M059J (cell line): ENCODE measurements around the gene C12orf57. TPM values are rescaled to one million over a fixed set of nuclear protein-coding genes. Genes with fewer than 3 reads are reported as not detected.

ENCODE experiments used
- DNase-seq: peaks from one replicate; pipeline ENCODE4 v3.0.0-alpha.2; 2012; ENCODE audit warnings: low read depth
- total RNA-seq: library from RNA; depleted of rRNA; stranded (reverse); fragments of >200 nt; shearing (Covaris generic); gene quantifications from 2 replicates; pipeline ENCODE4 v1.2.3, GENCODE V29; 2014

C12orf57 gene
- total RNA-seq, 1 experiment from 2014 or later: 192 TPM

DNA sequence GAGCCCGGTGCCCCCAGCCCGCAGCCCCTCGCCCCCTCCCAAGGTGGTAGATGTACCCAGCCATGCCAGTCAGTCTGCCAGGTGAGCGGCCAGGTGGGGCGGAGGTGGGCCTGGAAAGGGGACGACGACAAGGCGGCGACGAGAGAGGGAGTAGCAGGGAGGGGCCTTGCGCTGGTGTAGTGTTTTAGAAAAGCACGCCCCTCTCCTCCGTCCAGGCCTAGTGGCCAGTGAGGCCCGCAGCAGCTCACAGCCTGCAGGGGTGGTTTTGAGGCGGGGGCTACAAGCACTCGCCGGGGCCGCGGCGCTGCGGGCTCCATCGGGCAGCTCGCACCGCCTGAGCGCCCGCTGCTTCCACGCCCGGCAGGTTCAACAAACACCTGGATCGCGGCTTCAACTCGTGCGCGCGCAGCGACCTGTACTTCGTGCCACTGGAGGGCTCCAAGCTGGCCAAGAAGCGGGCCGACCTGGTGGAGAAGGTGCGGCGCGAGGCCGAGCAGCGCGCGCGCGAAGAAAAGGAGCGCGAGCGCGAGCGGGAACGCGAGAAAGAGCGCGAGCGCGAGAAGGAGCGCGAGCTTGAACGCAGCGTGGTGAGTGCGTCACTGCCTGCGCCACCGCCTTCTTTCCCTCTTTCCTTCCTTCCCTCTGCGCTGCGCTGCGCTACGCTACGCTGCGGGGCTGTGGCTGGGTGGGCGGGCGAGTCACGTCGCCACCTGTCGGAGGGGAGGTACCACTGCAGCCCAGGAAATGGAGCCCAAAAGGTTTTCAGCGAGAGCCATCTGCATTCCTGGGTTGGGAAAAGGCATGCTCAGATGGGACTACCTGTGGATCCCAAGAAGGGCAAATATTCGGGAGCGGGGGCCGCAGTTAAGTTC, 6.1 kb upstream of the C12orf57 start:
- DNase-seq: peak; percentile 88

DNA sequence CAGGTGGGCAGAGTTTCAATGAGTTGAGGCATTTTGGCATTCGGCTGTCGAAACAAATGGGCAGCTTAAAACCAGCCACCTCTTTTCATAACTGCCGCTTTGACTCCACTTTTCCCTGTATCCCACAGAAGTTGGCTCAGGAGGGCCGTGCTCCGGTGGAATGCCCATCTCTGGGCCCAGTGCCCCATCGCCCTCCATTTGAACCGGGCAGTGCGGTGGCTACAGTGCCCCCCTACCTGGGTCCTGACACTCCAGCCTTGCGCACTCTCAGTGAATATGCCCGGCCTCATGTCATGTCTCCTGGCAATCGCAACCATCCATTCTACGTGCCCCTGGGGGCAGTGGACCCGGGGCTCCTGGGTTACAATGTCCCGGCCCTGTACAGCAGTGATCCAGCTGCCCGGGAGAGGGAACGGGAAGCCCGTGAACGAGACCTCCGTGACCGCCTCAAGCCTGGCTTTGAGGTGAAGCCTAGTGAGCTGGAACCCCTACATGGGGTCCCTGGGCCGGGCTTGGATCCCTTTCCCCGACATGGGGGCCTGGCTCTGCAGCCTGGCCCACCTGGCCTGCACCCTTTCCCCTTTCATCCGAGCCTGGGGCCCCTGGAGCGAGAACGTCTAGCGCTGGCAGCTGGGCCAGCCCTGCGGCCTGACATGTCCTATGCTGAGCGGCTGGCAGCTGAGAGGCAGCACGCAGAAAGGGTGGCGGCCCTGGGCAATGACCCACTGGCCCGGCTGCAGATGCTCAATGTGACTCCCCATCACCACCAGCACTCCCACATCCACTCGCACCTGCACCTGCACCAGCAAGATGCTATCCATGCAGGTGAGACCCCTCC, 5.2 kb upstream of the C12orf57 start:
- no peak for DNase-seq

DNA sequence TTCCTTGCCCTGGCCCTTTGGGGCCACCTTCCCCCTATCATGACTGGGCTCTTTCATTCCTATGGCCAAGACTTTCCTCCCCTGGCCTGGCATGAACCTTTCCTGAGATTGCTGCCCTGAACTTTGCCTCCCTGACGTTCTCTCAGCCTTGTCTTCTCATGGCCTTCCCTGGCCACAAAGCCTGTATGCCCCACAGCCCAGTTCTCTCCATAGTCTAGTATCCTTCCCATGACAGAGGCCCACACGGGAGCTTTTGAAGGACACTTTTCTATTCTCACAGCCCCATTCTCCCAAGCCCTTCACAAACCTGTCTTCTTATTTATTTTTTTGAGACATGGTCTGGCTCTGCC, 4.7 kb upstream of the C12orf57 start:
- no peak for DNase-seq

DNA sequence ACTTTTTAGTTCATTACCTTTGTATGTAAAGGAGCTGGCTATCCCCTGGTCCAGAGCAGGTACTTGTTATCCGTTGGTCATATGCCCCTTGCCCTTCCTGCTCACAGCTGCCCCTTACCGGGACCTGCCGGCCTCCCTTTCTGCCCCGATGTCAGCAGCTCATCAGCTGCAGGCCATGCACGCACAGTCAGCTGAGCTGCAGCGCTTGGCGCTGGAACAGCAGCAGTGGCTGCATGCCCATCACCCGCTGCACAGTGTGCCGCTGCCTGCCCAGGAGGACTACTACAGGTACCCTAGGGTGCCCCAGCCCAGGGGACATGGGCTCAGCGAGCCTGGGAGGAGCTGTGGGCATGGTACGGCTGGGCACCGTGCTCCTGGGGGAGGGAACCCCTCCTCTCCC, 2.6 kb upstream of the C12orf57 start:
- no peak for DNase-seq

DNA sequence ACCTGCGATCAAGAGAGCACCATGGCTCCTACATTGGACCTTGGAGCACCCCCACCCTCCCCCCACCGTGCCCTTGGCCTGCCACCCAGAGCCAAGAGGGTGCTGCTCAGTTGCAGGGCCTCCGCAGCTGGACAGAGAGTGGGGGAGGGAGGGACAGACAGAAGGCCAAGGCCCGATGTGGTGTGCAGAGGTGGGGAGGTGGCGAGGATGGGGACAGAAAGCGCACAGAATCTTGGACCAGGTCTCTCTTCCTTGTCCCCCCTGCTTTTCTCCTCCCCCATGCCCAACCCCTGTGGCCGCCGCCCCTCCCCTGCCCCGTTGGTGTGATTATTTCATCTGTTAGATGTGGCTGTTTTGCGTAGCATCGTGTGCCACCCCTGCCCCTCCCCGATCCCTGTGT, 2.0 kb upstream of the C12orf57 start:
- DNase-seq: no peak

DNA sequence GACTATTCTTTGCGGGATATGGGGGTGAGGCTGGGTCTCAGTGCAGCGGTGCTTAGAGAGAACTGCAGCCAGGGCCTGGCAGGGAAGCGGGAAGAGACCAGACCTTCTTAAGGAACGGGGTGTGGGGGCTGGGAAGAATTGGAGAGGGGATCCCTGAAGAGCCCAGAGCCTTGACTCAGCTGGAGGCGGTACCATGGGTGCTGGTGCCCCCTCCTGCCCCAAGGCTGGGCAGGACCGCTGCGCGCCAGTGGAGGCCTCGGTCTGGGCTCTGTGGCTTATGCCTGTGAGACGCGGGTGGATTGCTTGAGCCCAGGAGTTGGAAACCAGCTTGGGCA, 1.5 kb upstream of the C12orf57 start:
- DNase-seq: peak; percentile 67

DNA sequence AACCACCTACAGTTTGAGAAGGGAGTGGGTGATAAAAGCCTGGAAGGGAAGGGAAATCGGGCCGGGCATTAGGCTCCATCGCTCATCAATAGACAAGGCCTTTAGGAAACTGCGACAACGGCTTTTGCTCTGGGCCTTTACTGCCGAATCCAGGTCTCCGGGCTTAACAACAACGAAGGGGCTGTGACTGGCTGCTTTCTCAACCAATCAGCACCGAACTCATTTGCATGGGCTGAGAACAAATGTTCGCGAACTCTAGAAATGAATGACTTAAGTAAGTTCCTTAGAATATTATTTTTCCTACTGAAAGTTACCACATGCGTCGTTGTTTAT, 467 bp upstream of the C12orf57 start:
- DNase-seq: peak; percentile 90

DNA sequence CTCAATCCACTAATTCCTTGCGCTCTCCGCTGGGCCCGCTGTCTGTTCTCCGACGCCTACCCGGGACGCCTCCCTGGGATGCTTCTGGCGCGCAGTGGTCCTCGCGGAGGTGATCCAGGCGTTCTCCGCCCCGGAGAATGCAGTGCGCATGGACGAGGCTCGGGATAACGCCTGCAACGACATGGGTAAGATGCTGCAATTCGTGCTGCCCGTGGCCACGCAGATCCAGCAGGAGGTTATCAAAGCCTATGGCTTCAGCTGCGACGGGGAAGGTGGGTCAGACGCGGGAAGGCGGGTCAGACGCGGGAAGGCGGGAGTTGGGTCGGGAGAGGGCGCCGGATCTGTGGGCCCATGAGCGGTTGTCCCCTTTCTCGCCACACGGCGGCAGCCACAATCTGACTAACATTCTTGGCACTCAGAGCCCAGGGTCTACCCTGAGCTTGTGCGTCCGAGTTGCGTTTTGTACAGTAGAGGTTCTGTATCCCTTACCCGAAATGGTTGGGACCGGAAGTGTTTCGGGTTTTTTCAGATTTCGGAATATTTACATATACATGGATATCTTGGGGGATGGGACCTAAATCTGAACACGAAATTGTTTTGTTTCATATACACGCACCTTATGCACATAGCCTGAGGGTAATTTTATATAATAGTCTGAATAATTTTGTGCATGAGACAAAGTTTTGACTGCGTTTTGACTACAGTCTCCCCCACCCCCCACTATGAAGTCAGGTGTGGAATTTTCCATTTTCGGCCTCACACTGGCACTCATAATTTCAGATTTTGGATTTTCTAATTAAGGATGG, 762 bp downstream of the C12orf57 start:
- peak; percentile 89 for DNase-seq

DNA sequence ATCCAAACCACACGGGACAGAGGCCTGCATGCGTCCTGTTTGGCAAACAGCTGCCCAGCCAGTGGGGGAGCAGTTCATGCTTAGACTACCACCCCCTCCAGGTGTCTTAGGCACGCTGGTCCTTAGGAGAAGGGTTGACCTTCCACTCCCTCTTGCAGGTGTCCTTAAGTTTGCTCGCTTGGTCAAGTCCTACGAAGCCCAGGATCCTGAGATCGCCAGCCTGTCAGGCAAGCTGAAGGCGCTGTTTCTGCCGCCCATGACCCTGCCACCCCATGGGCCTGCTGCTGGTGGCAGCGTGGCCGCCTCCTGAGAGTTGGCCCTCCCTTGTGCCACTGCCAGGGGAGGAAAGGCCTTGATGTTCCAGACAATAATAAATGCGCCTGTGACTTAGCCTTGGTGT, 1.8 kb downstream of the C12orf57 start:
- DNase-seq: no peak

DNA sequence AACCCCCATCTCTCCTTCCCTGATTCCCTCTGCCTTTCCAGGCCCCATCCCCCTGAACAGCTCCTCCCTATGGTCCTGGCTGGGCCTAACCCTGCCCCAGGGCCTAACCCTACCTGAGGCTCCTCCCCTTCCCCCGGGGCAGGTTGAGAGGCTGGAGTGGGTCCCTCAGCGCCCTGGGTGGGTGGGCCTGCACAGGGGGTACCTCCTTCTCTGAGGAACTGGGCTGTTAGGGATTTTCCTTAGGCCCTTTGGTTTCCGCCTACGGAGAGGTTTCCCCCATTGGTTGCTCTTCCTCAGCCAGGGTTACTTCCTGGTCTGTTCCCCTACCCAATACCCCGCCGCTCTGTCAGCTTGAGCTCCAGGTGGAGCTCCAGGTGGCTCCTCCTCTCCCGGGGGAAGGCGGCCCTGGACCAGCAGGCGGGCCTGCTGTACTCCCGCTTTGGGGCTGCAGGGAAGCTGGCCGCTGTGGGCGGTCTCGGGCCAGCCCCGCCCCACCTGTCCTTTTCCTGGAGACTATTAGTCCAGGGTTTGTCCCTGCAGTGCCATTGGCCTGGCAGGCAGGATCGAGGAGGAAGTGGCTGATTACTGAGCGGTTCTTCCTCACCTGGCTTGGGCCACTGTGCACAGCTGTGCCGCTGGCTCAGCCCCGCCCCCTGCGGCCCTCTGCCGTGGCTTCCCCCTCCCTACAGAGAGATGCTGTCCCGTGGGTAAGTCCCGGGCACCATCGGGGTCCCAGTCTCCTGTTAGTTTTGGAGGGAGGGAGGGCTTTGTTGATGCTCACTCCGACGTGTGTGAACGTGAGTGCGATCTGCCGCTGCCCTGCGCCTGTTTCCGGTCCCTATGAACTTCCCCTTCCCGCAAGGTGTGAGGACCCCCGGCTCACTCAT, 2.5 kb downstream of the C12orf57 start:
- DNase-seq: no peak

DNA sequence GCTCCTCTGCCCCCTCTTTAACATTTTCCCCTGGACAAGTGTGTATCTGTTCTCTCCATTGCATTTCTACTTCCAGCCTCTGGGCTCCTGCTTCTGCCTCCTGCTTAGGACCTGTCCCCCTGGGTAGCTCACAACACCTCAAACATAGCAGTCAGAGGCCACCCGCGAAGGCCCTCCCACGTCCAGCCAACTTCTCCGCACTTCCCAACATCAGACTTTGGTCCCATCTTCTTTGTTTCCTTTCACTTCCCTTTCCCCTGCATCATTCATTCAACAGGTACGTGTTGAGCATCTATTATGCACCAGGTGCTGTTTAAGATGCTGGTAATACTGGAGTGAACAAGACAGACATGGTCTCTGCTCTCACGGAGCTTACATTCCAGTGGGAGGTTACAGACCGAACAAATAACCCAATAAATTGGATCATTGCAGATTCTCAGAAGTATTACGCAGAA, 3.1 kb downstream of the C12orf57 start:
- DNase-seq: no peak

DNA sequence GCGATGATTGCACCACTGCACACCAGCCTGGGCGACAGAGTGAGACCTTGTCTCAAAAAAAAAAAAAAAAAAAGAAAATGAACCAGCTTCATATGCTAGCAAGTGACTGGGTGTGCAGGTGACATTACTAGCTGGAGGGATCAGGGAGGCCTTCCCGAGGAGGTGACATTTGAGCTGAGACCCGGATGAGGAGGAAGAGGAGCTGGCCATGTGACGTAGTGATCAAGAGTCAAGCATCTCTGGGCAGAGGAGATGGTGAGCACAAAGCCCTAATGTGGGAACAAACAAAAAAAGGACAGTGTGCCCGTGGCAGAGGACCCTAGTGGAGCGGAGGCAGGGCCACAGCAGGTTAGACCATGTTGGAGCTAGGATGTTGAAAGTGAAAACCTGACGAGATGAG, 3.8 kb downstream of the C12orf57 start:
- no peak for DNase-seq

DNA sequence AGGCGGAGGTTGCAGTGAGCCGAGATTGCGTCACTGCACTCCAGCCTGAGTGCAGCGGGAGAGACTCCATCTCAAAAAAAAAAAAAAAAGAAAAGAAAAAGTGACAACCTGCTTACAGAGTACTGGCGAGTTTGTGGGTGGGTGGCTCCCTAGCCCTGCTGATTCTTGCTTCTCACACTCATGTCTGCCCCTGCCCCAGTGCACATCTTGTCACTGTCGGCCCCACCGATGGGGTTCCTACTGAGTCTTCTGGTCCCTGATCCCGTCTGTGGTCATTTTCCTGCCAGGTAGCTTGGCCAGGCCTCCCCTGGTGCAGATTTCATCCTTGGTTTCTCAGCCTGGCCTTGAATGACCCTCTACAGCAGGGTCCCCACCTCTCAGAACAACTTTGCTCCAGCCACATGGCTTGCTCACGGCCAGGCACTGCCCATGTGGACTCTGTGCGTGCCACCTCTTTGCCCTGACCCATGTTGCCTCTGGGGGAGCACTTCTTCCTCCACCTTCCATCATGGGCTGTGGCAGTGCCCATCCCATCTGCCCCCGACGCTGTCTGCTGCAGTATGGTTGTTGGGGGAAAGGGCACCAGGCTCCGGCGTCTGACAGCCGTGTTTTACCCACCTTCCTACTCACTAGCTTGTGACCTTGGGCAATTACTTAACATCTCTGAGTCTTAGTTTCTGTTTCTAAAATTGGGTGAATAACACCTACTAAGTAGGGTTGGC, 5.2 kb downstream of the C12orf57 start:
- DNase-seq: no peak

DNA sequence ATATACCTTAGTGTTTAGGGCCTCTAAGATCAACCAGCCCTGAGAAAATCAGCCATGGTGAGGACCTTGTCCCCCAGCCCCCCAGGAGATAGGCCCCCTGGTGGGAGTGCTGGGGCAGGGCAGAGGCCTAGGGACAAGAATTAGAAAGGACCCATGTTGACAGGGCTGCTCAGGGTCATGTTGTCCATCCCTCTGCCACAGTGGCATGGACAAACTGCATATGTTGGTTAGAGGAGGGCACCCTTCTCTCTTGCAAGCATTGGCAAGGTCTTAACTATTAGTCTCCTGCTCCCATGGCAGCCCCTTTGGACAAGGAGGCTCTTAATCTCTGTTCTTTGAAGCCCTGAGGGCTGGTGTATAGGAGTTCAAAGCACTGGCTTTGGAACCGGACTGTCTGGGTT, 6.6 kb downstream of the C12orf57 start:
- DNase-seq: no peak

DNA sequence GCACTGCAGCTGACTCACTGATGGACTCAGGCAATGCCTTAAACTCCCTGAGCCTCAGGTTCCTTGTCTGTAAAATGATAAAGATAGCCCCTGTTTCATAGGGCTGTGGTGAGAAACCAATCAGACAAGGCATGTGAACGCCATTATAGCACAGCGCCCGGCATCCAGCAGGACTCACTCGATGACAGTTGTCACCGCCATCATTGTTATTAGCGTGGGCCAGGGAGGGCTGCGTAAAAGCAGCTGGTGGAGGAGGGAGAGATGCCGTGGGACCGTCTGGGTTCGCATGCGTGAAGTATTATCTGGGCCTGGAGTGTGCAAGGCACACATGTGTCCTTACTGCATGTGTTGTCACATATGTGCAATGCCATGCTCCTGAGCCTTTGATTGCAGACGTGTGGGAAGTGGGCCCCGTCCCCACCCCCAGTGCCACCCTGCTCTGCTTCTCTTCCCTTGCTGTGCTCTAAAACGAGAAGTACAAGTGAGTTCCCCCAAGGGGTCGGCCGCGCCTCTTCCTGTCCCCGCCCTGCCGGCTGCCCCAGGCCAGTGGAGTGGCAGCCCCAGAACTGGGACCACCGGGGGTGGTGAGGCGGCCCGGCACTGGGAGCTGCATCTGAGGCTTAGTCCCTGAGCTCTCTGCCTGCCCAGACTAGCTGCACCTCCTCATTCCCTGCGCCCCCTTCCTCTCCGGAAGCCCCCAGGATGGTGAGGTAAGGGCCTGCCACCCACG, 7.2 kb downstream of the C12orf57 start, which contains the start of gene PTPN6:
Gene PTPN6, plus strand, starts transcription at position 546 of the 730 bp plus-strand sequence. Its CDS starts 157 bp downstream, at position 703.
- DNase-seq: no peak

DNA sequence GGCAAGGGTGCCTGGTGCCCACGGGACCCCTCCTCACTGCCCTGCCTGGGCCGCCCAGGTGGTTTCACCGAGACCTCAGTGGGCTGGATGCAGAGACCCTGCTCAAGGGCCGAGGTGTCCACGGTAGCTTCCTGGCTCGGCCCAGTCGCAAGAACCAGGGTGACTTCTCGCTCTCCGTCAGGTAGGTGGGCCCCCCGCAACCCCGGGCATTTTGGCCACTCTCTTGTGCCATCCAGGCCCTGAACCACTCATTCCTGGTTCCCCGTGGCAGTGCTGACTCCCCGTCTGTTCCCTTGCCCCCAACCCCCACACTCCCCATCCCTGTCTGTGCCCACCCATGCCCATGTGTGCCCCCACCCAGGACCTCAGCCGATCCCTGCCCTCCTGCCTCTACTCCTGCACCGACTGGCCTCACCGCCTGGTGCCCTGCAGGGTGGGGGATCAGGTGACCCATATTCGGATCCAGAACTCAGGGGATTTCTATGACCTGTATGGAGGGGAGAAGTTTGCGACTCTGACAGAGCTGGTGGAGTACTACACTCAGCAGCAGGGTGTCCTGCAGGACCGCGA, 7.8 kb downstream of the C12orf57 start:
- DNase-seq: no peak

DNA sequence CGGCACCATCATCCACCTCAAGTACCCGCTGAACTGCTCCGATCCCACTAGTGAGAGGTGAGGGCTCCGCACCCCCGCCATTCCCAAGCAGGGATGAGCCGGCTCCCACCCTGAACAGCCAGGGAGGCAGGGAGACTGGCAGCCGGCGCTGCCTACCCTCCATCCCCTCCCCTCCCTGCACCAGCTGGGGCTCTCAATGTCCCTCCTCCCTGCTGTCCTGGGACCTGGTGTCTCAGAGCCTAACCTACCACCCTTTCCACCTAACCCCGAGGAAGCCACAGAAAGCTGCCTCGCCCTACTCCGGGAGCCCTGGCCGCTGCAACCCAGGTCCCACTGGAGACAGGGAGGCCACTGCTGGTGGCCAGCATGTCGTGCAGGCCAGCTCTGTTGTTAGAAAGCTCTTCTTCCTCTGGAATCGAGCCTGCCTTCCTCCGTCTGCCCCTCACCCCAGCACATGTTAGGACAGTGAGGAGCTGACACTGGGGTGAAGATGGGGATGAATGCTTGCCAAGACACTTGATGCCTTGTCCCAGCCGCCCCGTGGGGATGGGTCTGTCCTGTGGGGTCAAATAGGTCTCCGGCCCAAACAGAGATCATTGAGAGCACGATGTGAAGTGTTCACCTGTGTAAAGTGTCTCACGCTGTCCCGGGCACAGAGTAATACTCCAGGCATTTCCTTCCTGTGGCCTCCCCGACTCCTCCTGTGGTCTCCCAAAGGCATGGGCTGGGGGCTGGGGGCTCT, 8.5 kb downstream of the C12orf57 start:
- DNase-seq: no peak

DNA sequence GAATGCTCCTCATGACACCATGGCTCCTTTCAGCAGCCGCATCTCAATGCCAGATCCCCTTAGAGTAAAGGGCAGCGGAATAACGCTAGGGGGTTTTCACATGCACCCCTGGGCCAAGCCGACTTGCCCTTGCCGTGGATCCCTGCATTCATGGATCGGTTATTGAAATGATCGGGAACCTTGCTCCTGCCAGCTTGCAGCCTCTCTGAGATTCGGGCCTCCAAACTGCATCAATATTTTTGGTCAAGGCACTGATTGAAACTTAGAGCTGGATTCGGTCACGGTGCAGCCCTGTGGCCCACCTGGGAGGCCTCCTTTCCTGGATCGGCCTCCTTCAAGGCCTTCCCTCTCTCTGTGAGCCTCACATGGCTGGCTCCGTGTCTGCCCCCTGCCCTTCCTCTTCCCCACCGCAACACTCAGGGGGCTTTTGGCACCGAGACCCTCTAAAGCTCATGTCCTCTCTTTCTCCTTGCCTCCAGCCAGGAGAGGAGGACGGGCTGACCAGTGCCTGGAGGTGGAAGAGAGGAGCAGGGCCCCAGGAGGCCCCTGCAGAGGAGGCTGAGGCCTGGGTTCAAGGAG, 9.1 kb downstream of the C12orf57 start:
- DNase-seq: no peak
